ENCODE measurements around the gene NDUFC2.

DNA sequence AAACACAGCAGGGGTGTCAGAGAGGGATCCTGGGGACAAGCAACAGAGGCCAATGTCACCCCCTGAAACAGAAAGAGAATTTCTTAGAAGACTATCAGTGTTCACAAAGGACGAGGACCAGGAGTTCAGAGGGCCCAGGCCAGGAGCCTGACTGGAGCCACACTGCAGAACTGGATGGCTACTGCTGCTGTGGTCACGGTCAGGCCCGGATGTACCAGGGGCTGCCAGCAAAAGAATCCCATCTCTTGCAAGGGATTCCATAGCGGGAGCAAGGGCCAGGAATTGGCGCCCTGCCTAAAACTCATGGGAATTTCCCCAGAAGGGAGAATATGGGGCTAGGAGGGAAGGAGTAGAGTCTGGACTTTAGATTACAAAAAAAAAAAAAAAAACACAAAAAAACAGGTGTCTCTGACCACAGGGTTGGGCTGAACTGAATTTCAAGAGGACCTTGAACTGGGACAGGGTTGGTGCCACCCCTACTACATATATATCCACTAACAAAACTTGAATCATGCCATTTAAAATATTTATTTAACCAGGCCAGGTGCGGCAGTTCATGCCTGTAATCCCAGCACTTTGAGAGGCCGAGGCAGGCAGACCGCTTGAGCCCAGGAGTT lies 40.9 kb downstream of the NDUFC2 start:
- TF ChIP-seq, protein P1, sequence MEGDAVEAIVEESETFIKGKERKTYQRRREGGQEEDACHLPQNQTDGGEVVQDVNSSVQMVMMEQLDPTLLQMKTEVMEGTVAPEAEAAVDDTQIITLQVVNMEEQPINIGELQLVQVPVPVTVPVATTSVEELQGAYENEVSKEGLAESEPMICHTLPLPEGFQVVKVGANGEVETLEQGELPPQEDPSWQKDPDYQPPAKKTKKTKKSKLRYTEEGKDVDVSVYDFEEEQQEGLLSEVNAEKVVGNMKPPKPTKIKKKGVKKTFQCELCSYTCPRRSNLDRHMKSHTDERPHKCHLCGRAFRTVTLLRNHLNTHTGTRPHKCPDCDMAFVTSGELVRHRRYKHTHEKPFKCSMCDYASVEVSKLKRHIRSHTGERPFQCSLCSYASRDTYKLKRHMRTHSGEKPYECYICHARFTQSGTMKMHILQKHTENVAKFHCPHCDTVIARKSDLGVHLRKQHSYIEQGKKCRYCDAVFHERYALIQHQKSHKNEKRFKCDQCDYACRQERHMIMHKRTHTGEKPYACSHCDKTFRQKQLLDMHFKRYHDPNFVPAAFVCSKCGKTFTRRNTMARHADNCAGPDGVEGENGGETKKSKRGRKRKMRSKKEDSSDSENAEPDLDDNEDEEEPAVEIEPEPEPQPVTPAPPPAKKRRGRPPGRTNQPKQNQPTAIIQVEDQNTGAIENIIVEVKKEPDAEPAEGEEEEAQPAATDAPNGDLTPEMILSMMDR (conservative IDR thresholded peaks at IDR 0.05; ENCODE audit: low read depth in 2 of 2) = no peak
- TF ChIP-seq JUNB (IDR thresholded peaks at IDR 0.05; ENCODE audit: unreplicated experiment) (no peak), NANOG (IDR thresholded peaks at IDR 0.05; ENCODE audit: borderline replicate concordance) (no peak), ZNF331 (CRISPR knock-in tag; IDR thresholded peaks at IDR 0.05; ENCODE audit: low read depth) (no peak), EZH2phosphoT487 (IDR thresholded peaks at IDR 0.05; ENCODE audit: unreplicated experiment) (no peak), POLR2AphosphoS5 (IDR thresholded peaks at IDR 0.05; ENCODE audit: low read depth) (no peak), EZH2 (IDR thresholded peaks at IDR 0.05; ENCODE audit: low read depth, unreplicated experiment) (no peak)
- TF ChIP-seq, protein P2, sequence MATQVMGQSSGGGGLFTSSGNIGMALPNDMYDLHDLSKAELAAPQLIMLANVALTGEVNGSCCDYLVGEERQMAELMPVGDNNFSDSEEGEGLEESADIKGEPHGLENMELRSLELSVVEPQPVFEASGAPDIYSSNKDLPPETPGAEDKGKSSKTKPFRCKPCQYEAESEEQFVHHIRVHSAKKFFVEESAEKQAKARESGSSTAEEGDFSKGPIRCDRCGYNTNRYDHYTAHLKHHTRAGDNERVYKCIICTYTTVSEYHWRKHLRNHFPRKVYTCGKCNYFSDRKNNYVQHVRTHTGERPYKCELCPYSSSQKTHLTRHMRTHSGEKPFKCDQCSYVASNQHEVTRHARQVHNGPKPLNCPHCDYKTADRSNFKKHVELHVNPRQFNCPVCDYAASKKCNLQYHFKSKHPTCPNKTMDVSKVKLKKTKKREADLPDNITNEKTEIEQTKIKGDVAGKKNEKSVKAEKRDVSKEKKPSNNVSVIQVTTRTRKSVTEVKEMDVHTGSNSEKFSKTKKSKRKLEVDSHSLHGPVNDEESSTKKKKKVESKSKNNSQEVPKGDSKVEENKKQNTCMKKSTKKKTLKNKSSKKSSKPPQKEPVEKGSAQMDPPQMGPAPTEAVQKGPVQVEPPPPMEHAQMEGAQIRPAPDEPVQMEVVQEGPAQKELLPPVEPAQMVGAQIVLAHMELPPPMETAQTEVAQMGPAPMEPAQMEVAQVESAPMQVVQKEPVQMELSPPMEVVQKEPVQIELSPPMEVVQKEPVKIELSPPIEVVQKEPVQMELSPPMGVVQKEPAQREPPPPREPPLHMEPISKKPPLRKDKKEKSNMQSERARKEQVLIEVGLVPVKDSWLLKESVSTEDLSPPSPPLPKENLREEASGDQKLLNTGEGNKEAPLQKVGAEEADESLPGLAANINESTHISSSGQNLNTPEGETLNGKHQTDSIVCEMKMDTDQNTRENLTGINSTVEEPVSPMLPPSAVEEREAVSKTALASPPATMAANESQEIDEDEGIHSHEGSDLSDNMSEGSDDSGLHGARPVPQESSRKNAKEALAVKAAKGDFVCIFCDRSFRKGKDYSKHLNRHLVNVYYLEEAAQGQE (IDR thresholded peaks at IDR 0.05; ENCODE audit: unreplicated experiment) = no peak
